Neuronal stem cell (in vitro differentiated cells): ENCODE results near the gene TMED5. TPM values are rescaled to one million over a fixed set of nuclear protein-coding genes. Genes with fewer than 3 reads are reported as not detected.
"Not testable (repeated sequence)": the region's sequence is repeated elsewhere in the genome, so short reads cannot be mapped to it uniquely, and the experiment has no call there.

Source experiments
- DNase-seq: peaks from one replicate; pipeline ENCODE4 v3.0.0-alpha.2; 2013; ENCODE audit warnings: low spot score
- H2AFZ ChIP-seq: one replicate; pipeline ENCODE4 v1.6.1; 2013; ENCODE audit warnings: mild to moderate bottlenecking, low read length, inconsistent platforms
- H2AK5ac ChIP-seq: 2 replicates; pipeline ENCODE4 v1.6.1; 2013; ENCODE audit warnings: low read depth, mild to moderate bottlenecking, inconsistent platforms, low read length, moderate library complexity, mixed read lengths
- H2BK120ac ChIP-seq: 2 replicates; pipeline ENCODE4 v1.6.1; 2013; ENCODE audit warnings: low read depth, mild to moderate bottlenecking, inconsistent platforms, low read length, moderate library complexity, mixed read lengths
- H2BK12ac ChIP-seq: one replicate; pipeline ENCODE4 v1.6.1; 2013; ENCODE audit warnings: low read length, inconsistent platforms
- H2BK15ac ChIP-seq: 2 replicates; pipeline ENCODE4 v1.6.1; 2013; ENCODE audit warnings: mild to moderate bottlenecking, low read length, inconsistent platforms, mixed read lengths
- H2BK5ac ChIP-seq: one replicate; pipeline ENCODE4 v1.6.1; 2013; ENCODE audit warnings: inconsistent platforms, mild to moderate bottlenecking, low read length, moderate library complexity
- H3K14ac ChIP-seq: one replicate; pipeline ENCODE4 v1.6.1; 2013; ENCODE audit warnings: low read length, inconsistent platforms
- H3K18ac ChIP-seq: 2 replicates; pipeline ENCODE4 v1.6.1; 2013; ENCODE audit warnings: low read length, inconsistent platforms
- H3K23ac ChIP-seq: 2 replicates; pipeline ENCODE4 v1.6.1; 2013; ENCODE audit warnings: low read depth, mild to moderate bottlenecking, mixed read lengths, low read length, inconsistent platforms; ENCODE audit not compliant: poor library complexity
- H3K27ac ChIP-seq: replicated peaks from 3 replicates; pipeline ENCODE4 v1.5.1; 2013; ENCODE audit warnings: low read length, inconsistent platforms
- H3K27me3 ChIP-seq, 3 experiments: 2 replicates each; pipeline ENCODE4 v1.6.1; 2013; ENCODE audit warnings: low read length in 3 of 3, mild to moderate bottlenecking in 2 of 3, inconsistent platforms in 1 of 3, low read depth in 1 of 3, mixed read lengths in 1 of 3, moderate library complexity in 1 of 3; ENCODE audit not compliant: control insufficient read depth in 3 of 3, insufficient read depth in 3 of 3
- H3K36me3 ChIP-seq, 2 donors: replicated peaks in 1 of 2; 2 replicates each; pipeline ENCODE4 v1.6.1; 2013; ENCODE audit warnings: low read length in 2 of 2; ENCODE audit not compliant: control insufficient read depth in 2 of 2, insufficient read depth in 2 of 2
- H3K4ac ChIP-seq: 2 replicates; pipeline ENCODE4 v1.6.1; 2013; ENCODE audit warnings: inconsistent platforms, mild to moderate bottlenecking, low read length, moderate library complexity
- H3K4me1 ChIP-seq, 2 donors: 1 replicate in 1 of 2; 2 replicates in 1 of 2; pipeline ENCODE4 v1.6.1; 2013; ENCODE audit warnings: low read length in 2 of 2, low read depth in 1 of 2; ENCODE audit not compliant: control insufficient read depth in 2 of 2, insufficient read depth in 1 of 2
- H3K4me2 ChIP-seq: one replicate; pipeline ENCODE4 v1.6.1; 2013; ENCODE audit warnings: mild to moderate bottlenecking, low read length, inconsistent platforms; ENCODE audit not compliant: insufficient read depth, poor library complexity, severe bottlenecking
- H3K4me3 ChIP-seq, 2 donors: 2 replicates each; pipeline ENCODE4 v1.5.1; 2013; ENCODE audit warnings: low read length in 2 of 2, mild to moderate bottlenecking in 2 of 2, inconsistent platforms in 1 of 2, moderate library complexity in 1 of 2
- H3K79me1 ChIP-seq: one replicate; pipeline ENCODE4 v1.6.1; 2013; ENCODE audit warnings: low read depth, mild to moderate bottlenecking, inconsistent platforms, low read length, moderate library complexity
- H3K9ac ChIP-seq: one replicate; pipeline ENCODE4 v1.6.1; 2013; ENCODE audit warnings: mild to moderate bottlenecking, low read depth, low read length, inconsistent platforms; ENCODE audit not compliant: poor library complexity
- H3K9me3 ChIP-seq, 2 donors: replicated peaks in 1 of 2; 2 replicates each; pipeline versions ENCODE3 to v1.6.1; 2013; ENCODE audit warnings: low read length in 2 of 2, mild to moderate bottlenecking in 2 of 2, inconsistent platforms in 1 of 2, low read depth in 1 of 2, mixed read lengths in 1 of 2, moderate library complexity in 1 of 2; ENCODE audit not compliant: control insufficient read depth in 2 of 2, insufficient read depth in 1 of 2
- H4K8ac ChIP-seq: one replicate; pipeline ENCODE4 v1.6.1; 2013; ENCODE audit warnings: low read depth, mild to moderate bottlenecking, inconsistent platforms, low read length, moderate library complexity
- H4K91ac ChIP-seq: one replicate; pipeline ENCODE4 v1.6.1; 2013; ENCODE audit warnings: low read length, low read depth, mild to moderate bottlenecking, inconsistent platforms; ENCODE audit not compliant: poor library complexity
- WGBS, 2 donors: extraction: QIAGEN DNeasy Blood & Tissue Kit; methylation state at CpG; one replicate each; pipeline ENCODE4 v1.1.7; 2013; ENCODE audit warnings: missing lambda C conversion rate in 2 of 2, mixed read lengths in 1 of 2; ENCODE audit not compliant: insufficient read length in 2 of 2, insufficient replicate concordance in 1 of 2; ENCODE audit errors: extremely low coverage in 2 of 2; 5-methylcytosine and 5-hydroxymethylcytosine counted together
- polyA plus RNA-seq, 2 experiments: library from polyadenylated mRNA; stranded (reverse); fragments of 200-250 nt; gene quantifications; one replicate each; pipeline ENCODE4 v1.2.3, GENCODE V29; 2013

The TMED5 gene
- 30.0 TPM for polyA plus RNA-seq (2013, experiment 1 of 2)
- polyA plus RNA-seq (2013, experiment 2 of 2) = 32.0 TPM

DNA sequence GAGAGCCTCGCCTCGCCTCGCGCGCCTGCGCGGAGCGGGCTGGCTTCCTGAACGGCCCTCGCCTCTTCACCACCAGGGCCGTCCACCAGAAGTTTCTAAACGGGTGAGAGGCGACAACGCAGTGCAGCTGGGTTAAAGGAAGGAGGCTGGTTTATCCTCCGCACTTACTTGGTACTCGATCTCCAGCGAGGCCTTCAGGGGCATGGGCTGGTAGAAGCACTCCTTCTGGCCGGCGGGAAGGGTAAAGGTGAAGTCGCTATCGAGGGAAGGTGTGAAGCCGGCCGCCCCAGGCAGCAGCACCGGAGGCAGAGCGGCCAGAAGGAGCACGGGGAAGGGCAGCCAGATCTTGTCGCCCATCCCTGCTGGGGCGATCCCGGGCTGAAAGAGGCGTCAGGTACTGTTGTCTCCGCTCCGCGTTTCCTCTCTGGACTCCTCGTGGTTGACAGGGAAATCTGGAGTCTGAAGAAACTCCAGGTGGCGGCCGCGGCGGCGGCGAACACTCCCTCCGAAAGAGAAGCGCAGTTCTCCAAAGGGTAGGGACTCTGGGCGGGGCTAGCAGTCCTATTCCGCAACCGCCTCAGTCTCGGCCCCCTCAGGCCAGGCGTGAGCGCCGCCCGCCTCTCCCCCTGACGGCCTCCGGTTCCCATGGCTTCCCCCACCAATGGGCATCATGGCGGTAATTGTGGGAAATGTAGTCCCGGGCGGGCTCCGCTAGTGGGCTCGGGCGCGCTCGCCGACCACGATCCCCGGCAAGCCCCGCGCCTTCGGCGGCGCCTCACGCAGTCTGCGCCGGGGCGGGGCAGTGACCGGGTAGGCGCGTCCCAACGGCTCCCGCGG, at the start of gene TMED5:
Gene TMED5, minus strand, starts transcription at position 528 of the 837 bp plus-strand sequence. Its CDS starts 171 bp downstream, at position 357.
- Histone ChIP-seq H3K9ac (peak within 1 kb of the TSS; percentile 93), H2AFZ (peak within 1 kb of the TSS; percentile 93), H3K27ac (peak within 1 kb of the TSS; percentile 93), H3K18ac (peak within 1 kb of the TSS; percentile 99), H2BK5ac (peak within 1 kb of the TSS; percentile 91), H2BK15ac (peak within 1 kb of the TSS; percentile 2), H3K4me3 (peak within 1 kb of the TSS; percentile 84 to 99), H2BK120ac (no peak within 1 kb of the TSS), H4K8ac (no peak within 1 kb of the TSS), H3K9me3 (no peaks in the 10 kb centered on the region), H3K4ac (no peak within 1 kb of the TSS), H3K79me1 (peaks cover 2% of the 10 kb centered on the region), H3K4me1 (peaks cover 1 to 3% of the 10 kb centered on the region in 2 donors), H4K91ac (peak within 1 kb of the TSS; percentile 6), H2AK5ac (no peak within 1 kb of the TSS), H3K14ac (peak within 1 kb of the TSS; percentile 98), H3K36me3 (peaks cover 0 to 28% of the 10 kb centered on the region in 2 donors), H2BK12ac (peak within 1 kb of the TSS; percentile 78), H3K23ac (peak within 1 kb of the TSS; percentile 46), H3K27me3 (no peaks in the 10 kb centered on the region), H3K4me2 (peak within 1 kb of the TSS; percentile 77)
- whole genome bisulfite sequencing, 2 donors = no CpG with 5 or more reads among the region's 78 CpGs
- DNase-seq = peak; percentile 96

DNA sequence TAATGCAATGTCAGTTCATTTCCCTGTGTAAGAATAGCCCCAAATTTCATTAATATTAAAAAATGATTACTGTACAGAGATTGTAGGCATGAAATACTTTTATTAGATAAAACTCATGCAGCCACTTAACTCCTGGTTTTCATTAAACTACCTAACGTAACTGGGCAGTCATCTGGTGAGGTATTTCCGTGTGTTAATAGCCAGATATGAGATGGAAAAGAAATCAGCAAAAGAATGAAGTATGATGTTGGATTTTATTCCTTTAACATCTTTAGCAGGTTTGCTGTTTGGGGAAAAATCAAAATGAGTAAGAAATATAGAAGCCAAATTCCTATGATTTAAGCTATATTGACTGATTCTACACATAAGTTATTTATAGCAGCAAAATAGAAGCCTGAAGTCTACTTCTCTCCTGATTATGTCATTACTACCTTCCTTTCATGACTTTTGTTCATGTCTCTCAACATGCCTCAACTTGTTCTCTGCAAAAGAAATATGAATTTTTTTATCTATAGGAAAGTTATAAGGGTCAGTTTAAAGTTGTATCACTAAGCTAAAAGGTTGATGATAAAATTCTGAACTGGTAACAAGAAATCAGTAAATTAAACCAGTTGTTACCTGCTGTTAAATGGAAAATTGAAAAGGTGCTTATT, 42.9 kb upstream of the TMED5 start:
- H2AK5ac ChIP-seq = no peak overlapping the region
- H3K14ac ChIP-seq = no peak overlapping the region
- H2BK12ac ChIP-seq = no peak overlapping the region
- no peak overlapping the region for H3K9ac ChIP-seq
- no peak overlapping the region for H3K4ac ChIP-seq
- H3K23ac ChIP-seq = no peak overlapping the region
- no peak for DNase-seq
- no peak overlapping the region for H4K8ac ChIP-seq
- no peak overlapping the region for H2AFZ ChIP-seq
- H3K27ac ChIP-seq = no peak overlapping the region
- H2BK120ac ChIP-seq = no peak overlapping the region
- H3K4me3 ChIP-seq = no peak overlapping the region
- H3K36me3 ChIP-seq = peaks cover 6 to 97% of the 10 kb centered on the region in 2 donors
- no peak overlapping the region for H2BK5ac ChIP-seq
- no peak overlapping the region for H2BK15ac ChIP-seq
- no peaks in the 10 kb centered on the region for H3K27me3 ChIP-seq
- peaks cover 0 to 9% of the 10 kb centered on the region in 2 donors for H3K9me3 ChIP-seq
- no CpG with 5 or more reads among the region's 2 CpGs for WGBS, 2 donors
- no peak overlapping the region for H3K18ac ChIP-seq
- no peaks in the 10 kb centered on the region for H3K79me1 ChIP-seq
- no peak overlapping the region for H4K91ac ChIP-seq
- no peak overlapping the region for H3K4me2 ChIP-seq
- H3K4me1 ChIP-seq = no peaks in the 10 kb centered on the region

DNA sequence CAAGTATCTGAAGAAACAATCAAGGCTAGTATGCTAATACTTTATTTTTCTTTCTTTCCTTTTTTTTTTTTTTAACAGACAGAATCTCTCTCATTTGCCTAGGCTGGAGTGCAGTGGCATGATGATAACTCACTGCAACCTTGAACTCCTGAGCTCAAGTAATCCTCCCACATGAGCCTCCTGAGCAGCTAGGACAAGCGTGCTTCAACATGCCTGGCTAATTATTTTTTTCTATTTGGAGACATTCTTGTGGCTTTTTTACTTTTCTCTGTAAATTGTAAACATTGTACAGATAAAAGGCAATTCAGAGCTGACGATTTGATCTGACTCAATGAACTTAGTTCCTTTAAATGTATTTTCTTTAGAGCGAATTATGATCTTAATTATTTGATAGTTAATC, 41.7 kb upstream of the TMED5 start:
- Histone ChIP-seq H3K36me3 (peaks cover 6 to 98% of the 10 kb centered on the region in 2 donors), H4K8ac (no peak overlapping the region), H2BK5ac (no peak overlapping the region), H3K27me3 (no peaks in the 10 kb centered on the region), H3K9me3 (peaks cover 0 to 9% of the 10 kb centered on the region in 2 donors), H2BK15ac (no peak overlapping the region), H3K9ac (no peak overlapping the region), H3K4me3 (no peak overlapping the region), H3K14ac (no peak overlapping the region), H3K4me2 (no peak overlapping the region), H3K4ac (no peak overlapping the region), H2AK5ac (no peak overlapping the region), H3K79me1 (no peaks in the 10 kb centered on the region), H3K18ac (no peak overlapping the region), H2BK12ac (no peak overlapping the region), H2BK120ac (no peak overlapping the region), H4K91ac (no peak overlapping the region), H3K27ac (no peak overlapping the region), H2AFZ (no peak overlapping the region), H3K23ac (no peak overlapping the region), H3K4me1 (no peaks in the 10 kb centered on the region)
- no peak for DNase-seq
- WGBS, 2 donors = no CpG with 5 or more reads among the region's 3 CpGs

DNA sequence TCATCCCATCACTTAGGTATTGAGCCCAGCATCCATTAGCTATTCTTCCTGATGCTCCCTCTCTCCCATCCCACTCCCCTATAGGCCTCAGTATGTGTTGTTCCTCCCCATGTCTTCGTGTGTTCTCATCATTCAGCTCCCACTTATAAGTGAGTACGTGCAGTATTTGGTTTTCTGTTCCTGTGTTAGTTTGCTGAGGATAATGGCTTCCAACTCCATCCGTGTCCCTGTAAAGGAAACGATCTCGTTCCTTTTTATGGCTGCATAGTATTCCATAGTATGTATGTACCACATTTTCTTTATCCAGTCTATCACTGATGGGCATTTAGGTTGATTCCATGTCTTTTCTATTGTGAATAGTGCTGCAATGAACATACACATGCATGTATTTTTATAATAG, 40.5 kb upstream of the TMED5 start:
- not testable (repeated sequence) for H3K27ac ChIP-seq, DNase-seq, H3K18ac ChIP-seq, H3K79me1 ChIP-seq, H3K9ac ChIP-seq, H2AFZ ChIP-seq, H3K4me3 ChIP-seq, H3K9me3 ChIP-seq, H4K8ac ChIP-seq, H3K14ac ChIP-seq, H3K27me3 ChIP-seq, H2BK5ac ChIP-seq, H3K4me1 ChIP-seq, H2BK120ac ChIP-seq, H3K4me2 ChIP-seq, H3K4ac ChIP-seq, H3K23ac ChIP-seq, H2BK12ac ChIP-seq, H2BK15ac ChIP-seq, H4K91ac ChIP-seq, H2AK5ac ChIP-seq
- H3K36me3 ChIP-seq = peaks cover 6 to 97% of the 10 kb centered on the region in 2 donors
- no CpG with 5 or more reads among the region's 5 CpGs for WGBS, 2 donors
